ENCODE data around the gene ZFAND2B. TPM values are rescaled to one million over a fixed set of nuclear protein-coding genes. Genes with fewer than 3 reads are reported as not detected.

Gene ZFAND2B
- total RNA-seq, 6 donors from 2014 or later, result 38.7 to 59.7 (median 43.3) TPM

GRCh38 chr2:219159771-219160185 lies 46.8 kb upstream of the ZFAND2B start:
- WGBS, 2 donors, result 10 to 11% methylated on average over 18 of the region's 18 CpGs
- Histone ChIP-seq H3K27ac (peak overlapping the region; percentile 77 to 94 (median 94)), H3K27me3 (no peaks in the 10 kb centered on the region), H3K4me1 (peaks cover 10 to 12% (median 11%) of the 10 kb centered on the region in 4 donors), H3K9me3 (no peaks in the 10 kb centered on the region), H3K4me3 (peak overlapping the region; percentile 48 to 76 (median 67)), H3K36me3 (peaks cover 0 to 24% (median 11%) of the 10 kb centered on the region in 4 donors)
- TF ChIP-seq POLR2AphosphoS5 (IDR thresholded peaks at IDR 0.05) (no peak), EP300 (IDR thresholded peaks at IDR 0.05) (no peak), CTCF (IDR thresholded peaks at IDR 0.05) (no peak), POLR2A (IDR thresholded peaks at IDR 0.05) (no peak)
- DNase-seq, result no peak
- ATAC-seq (ENCODE audit: low FRiP score in 2 of 2), result no peak

- ATAC-seq (ENCODE audit: low FRiP score in 2 of 2) (peak; percentile 98), DNase-seq (peak; percentile 99 to 100)
- H3K4me3 ChIP-seq, result peak within 1 kb of the TSS; percentile 48 to 76 (median 67)
- H3K36me3 ChIP-seq, result peaks cover 0 to 22% (median 11%) of the 10 kb centered on the region in 4 donors
- H3K27ac ChIP-seq, result peak within 1 kb of the TSS; percentile 77 to 94 (median 94)
- H3K27me3 ChIP-seq, result no peaks in the 10 kb centered on the region
- no peaks in the 10 kb centered on the region for H3K9me3 ChIP-seq
- WGBS, 2 donors, result 0 to 2% methylated on average over 23 to 54 of the region's 70 CpGs
- peaks cover 10 to 12% (median 11%) of the 10 kb centered on the region in 4 donors for H3K4me1 ChIP-seq
- TF ChIP-seq EP300 (IDR thresholded peaks at IDR 0.05) (no peak), POLR2A (IDR thresholded peaks at IDR 0.05) (peak in 1 of 4 donors; percentile 84), POLR2AphosphoS5 (IDR thresholded peaks at IDR 0.05) (peak; percentile 32 to 71), CTCF (IDR thresholded peaks at IDR 0.05) (peak; percentile 96 to 99 (median 98))
Observed at GRCh38 chr2:219160186-219161017, 46.2 kb upstream of the ZFAND2B start, which contains the start of gene NHEJ1. Gene NHEJ1, minus strand, starts transcription at chr2:219160815. Its CDS starts 2,453 bp downstream, at chr2:219158362.

GRCh38 chr2:219161097-219161496 lies 45.5 kb upstream of the ZFAND2B start:
- 72 to 78% methylated on average over 4 of the region's 4 CpGs for WGBS, 2 donors
- H3K27ac ChIP-seq, result peak overlapping the region; percentile 77 to 94 (median 94)

GRCh38 chr2:219163156-219163555 lies 43.4 kb upstream of the ZFAND2B start:
- Histone ChIP-seq H3K27ac (no peak overlapping the region), H3K4me1 (peaks cover 10 to 12% (median 11%) of the 10 kb centered on the region in 4 donors), H3K27me3 (no peaks in the 10 kb centered on the region), H3K36me3 (no peaks in the 10 kb centered on the region), H3K4me3 (no peak overlapping the region), H3K9me3 (no peaks in the 10 kb centered on the region)
- DNase-seq (no peak), ATAC-seq (ENCODE audit: low FRiP score in 2 of 2) (no peak)
- 94 to 100% methylated on average over 6 of the region's 6 CpGs for WGBS, 2 donors
- no peak for TF ChIP-seq POLR2AphosphoS5 (IDR thresholded peaks at IDR 0.05)
- no peak for TF ChIP-seq POLR2A (IDR thresholded peaks at IDR 0.05)
- TF ChIP-seq CTCF (IDR thresholded peaks at IDR 0.05), result no peak
- no peak for TF ChIP-seq EP300 (IDR thresholded peaks at IDR 0.05)

More at GRCh38 chr2:219161097-219161496, 45.5 kb upstream of the ZFAND2B start:
- peaks cover 10 to 12% (median 11%) of the 10 kb centered on the region in 4 donors for H3K4me1 ChIP-seq
- H3K9me3 ChIP-seq, result no peaks in the 10 kb centered on the region
- H3K36me3 ChIP-seq, result peaks cover 0 to 15% (median 9%) of the 10 kb centered on the region in 4 donors
- DNase-seq, result no peak
- H3K4me3 ChIP-seq, result peak overlapping the region in 3 of 4 donors; percentile 60 to 76 (median 74)
- no peaks in the 10 kb centered on the region for H3K27me3 ChIP-seq
- TF ChIP-seq EP300 (IDR thresholded peaks at IDR 0.05) (no peak), POLR2AphosphoS5 (IDR thresholded peaks at IDR 0.05) (no peak), POLR2A (IDR thresholded peaks at IDR 0.05) (no peak), CTCF (IDR thresholded peaks at IDR 0.05) (no peak)
- ATAC-seq (ENCODE audit: low FRiP score in 2 of 2), result no peak

Data from upper lobe of left lung (tissue), 6 donors.